HepG2 (cell line): ENCODE results near the gene SLC25A17. TPM values are rescaled to one million over a fixed set of nuclear protein-coding genes. Genes with fewer than 3 reads are reported as not detected.

Experiments used
- AHR ChIP-seq: IDR thresholded peaks from 2 replicates; pipeline ENCODE4 v1.6.1; 2018; ENCODE audit warnings: missing genetic modification reagents, missing compliant biosample characterization
- HNF1A ChIP-seq, 2 experiments: sonication (generic) in 1 of 2; formaldehyde crosslinking in 1 of 2; IDR thresholded peaks; 2 replicates each; pipeline versions ENCODE4 v1.4.0 to v1.6.1; 2016 to 2020; ENCODE audit warnings: borderline replicate concordance in 1 of 2, low read depth in 1 of 2, mild to moderate bottlenecking in 1 of 2, missing genetic modification reagents in 1 of 2
- HOMEZ ChIP-seq: IDR thresholded peaks from 2 replicates; pipeline ENCODE4 v1.6.1; 2016; ENCODE audit warnings: low read depth
- JDP2 ChIP-seq: sonication (generic); formaldehyde crosslinking; IDR thresholded peaks from 2 replicates; pipeline ENCODE4 v1.8.1; 2022; ENCODE audit warnings: missing genetic modification reagents, borderline replicate concordance
- KLF11 ChIP-seq: IDR thresholded peaks from 2 replicates; pipeline ENCODE4 v1.6.1; 2016; ENCODE audit warnings: missing compliant biosample characterization
- NFYB ChIP-seq: sonication (generic); formaldehyde crosslinking; IDR thresholded peaks from 2 replicates; pipeline ENCODE4 v1.4.0; 2020; ENCODE audit warnings: missing genetic modification reagents
- PLSCR1 ChIP-seq: sonication (generic); formaldehyde crosslinking; IDR thresholded peaks from 2 replicates; pipeline ENCODE4 v1.5.0; 2020; ENCODE audit warnings: missing genetic modification reagents, mild to moderate bottlenecking, borderline replicate concordance
- PRDM10 ChIP-seq: sonication (generic); formaldehyde crosslinking; IDR thresholded peaks from 2 replicates; pipeline ENCODE4 v1.4.0; 2020; ENCODE audit warnings: low read depth, missing genetic modification reagents
- RBFOX2 ChIP-seq: fragments of 200-400 bp; formaldehyde crosslinking; IDR thresholded peaks from 2 replicates; pipeline ENCODE4 v1.6.1; 2017; ENCODE audit warnings: low read depth, mild to moderate bottlenecking, low read length
- TAF1 ChIP-seq: sonication (generic); formaldehyde crosslinking; IDR thresholded peaks from 2 replicates; pipeline ENCODE4 v1.4.0; 2020; ENCODE audit warnings: missing genetic modification reagents
- TFDP2 ChIP-seq: sonication (generic); formaldehyde crosslinking; IDR thresholded peaks from 2 replicates; pipeline ENCODE4 v1.4.0; 2020; ENCODE audit warnings: missing genetic modification reagents
- ZBTB7A ChIP-seq: sonication (generic); formaldehyde crosslinking; IDR thresholded peaks from 2 replicates; pipeline ENCODE4 v1.8.0; 2022; ENCODE audit warnings: mild to moderate bottlenecking, missing genetic modification reagents
- ZFP90 ChIP-seq: sonication (generic); formaldehyde crosslinking; IDR thresholded peaks from 2 replicates; pipeline ENCODE4 v1.8.0; 2022; ENCODE audit warnings: missing genetic modification reagents, mild to moderate bottlenecking, inconsistent platforms, borderline replicate concordance
- ZNF569 ChIP-seq: sonication (generic); formaldehyde crosslinking; IDR thresholded peaks from 2 replicates; pipeline ENCODE4 v1.5.0; 2020; ENCODE audit warnings: mild to moderate bottlenecking, missing genetic modification reagents, moderate library complexity, borderline replicate concordance
- ZNF773 ChIP-seq: sonication (generic); formaldehyde crosslinking; IDR thresholded peaks from 2 replicates; pipeline ENCODE4 v1.4.0; 2020; ENCODE audit warnings: missing genetic modification reagents, borderline replicate concordance
- ZNF790 ChIP-seq: sonication (generic); formaldehyde crosslinking; IDR thresholded peaks from 2 replicates; pipeline ENCODE4 v1.8.0; 2022; ENCODE audit warnings: missing genetic modification reagents, mild to moderate bottlenecking, borderline replicate concordance
- polyA plus RNA-seq, 8 experiments: library from polyadenylated mRNA; depleted of rRNA in 3 of 8; stranded (reverse) in 7 of 8; unstranded in 1 of 8; fragments of >200 nt; fragmentation: Illumina TruSeq in 4 of 8; extraction: Trizol in 4 of 8; gene quantifications; 2 replicates each; pipeline versions ENCODE4 v1.2.1 to v1.2.3, GENCODE V29; 2011 to 2016; ENCODE audit warnings: low read depth in 4 of 8, missing spikeins in 1 of 8, mixed read lengths in 1 of 8; ENCODE audit not compliant: insufficient read depth in 1 of 8
- total RNA-seq, 5 experiments: library from RNA; depleted of rRNA; stranded (reverse); fragments of >200 nt; fragmentation: Illumina TruSeq; extraction: Trizol; gene quantifications; 2 replicates each; pipeline ENCODE4 v1.2.3, GENCODE V29; 2016; ENCODE audit warnings: low read depth in 1 of 5

Gene SLC25A17
- total and polyA plus RNA-seq, 2 of the 13 experiments (the other 11 are each of a cell fraction or from before 2014, with no cell fraction given), result 15.7 to 27.9 TPM

- TF ChIP-seq NFYB (CRISPR knock-in tag) (peak; percentile 89), HNF1A (IDR thresholded peaks at IDR 0.05; ENCODE audit: low read depth) (no peak), HNF1A (CRISPR knock-in tag; IDR thresholded peaks at IDR 0.05; ENCODE audit: borderline replicate concordance) (0 out of 2 replicates have a peak, but pooled peaks have one; percentile 13), HOMEZ (0 out of 2 replicates have a peak, but pooled peaks have one; percentile 4), PRDM10 (no peak), ZFP90 (CRISPR knock-in tag) (no peak), ZNF569 (CRISPR knock-in tag) (no peak), ZNF790 (CRISPR knock-in tag) (peak; percentile 65; the same call in 1 of the 2 replicates), KLF11 (no peak), JDP2 (CRISPR knock-in tag) (no peak), ZNF773 (CRISPR knock-in tag) (no peak), ZBTB7A (CRISPR knock-in tag) (0 out of 2 replicates have a peak, but pooled peaks have one; percentile 18), PLSCR1 (CRISPR knock-in tag) (no peak), TAF1 (CRISPR knock-in tag) (peak; percentile 66; the same call in 1 of the 2 replicates), TFDP2 (CRISPR knock-in tag) (peak; percentile 86), AHR (peak; percentile 26; the same call in 1 of the 2 replicates), RBFOX2 (peak; percentile 57)
These were observed at the start of gene SLC25A17 (continued) for GRCh38 chr22:40818747-40819598.
